Measurements from ENCODE around the gene AFF2. TPM values are rescaled to one million over a fixed set of nuclear protein-coding genes. Genes with fewer than 3 reads are reported as not detected.

Gene AFF2
- polyA plus RNA-seq, 1 experiment = 0.04 TPM

GRCh38 chrX:148815218-148815961 lies 315.0 kb downstream of the AFF2 start:
- H3K27me3 ChIP-seq (ENCODE audit: control insufficient read depth, insufficient read depth, low read length) = no peaks in the 10 kb centered on the region
- H3K27ac ChIP-seq (ENCODE audit: low read depth, low read length) = no peak overlapping the region
- no peak for TF ChIP-seq CTCF (IDR thresholded peaks at IDR 0.05; ENCODE audit: low read depth, low read length)
- ChIA-PET POLR2A (no interaction called here), CTCF (no interaction called here)
- H3K9me3 ChIP-seq (ENCODE audit: control insufficient read depth, insufficient read depth, low read length) = no peaks in the 10 kb centered on the region
- no peak overlapping the region for H3K4me3 ChIP-seq (ENCODE audit: low read depth, low read length)
- DNase-seq (ENCODE audit: low read depth, low spot score) = no peak

- no peak for TF ChIP-seq CTCF (IDR thresholded peaks at IDR 0.05; ENCODE audit: low read depth, low read length)
- DNase-seq (ENCODE audit: low read depth, low spot score) = no peak
- no peaks in the 10 kb centered on the region for H3K9me3 ChIP-seq (ENCODE audit: control insufficient read depth, insufficient read depth, low read length)
- CTCF ChIA-PET = no interaction called here
- POLR2A ChIA-PET = no interaction called here
- no peak overlapping the region for H3K4me3 ChIP-seq (ENCODE audit: low read depth, low read length)
- no peak overlapping the region for H3K27ac ChIP-seq (ENCODE audit: low read depth, low read length)
- H3K27me3 ChIP-seq (ENCODE audit: control insufficient read depth, insufficient read depth, low read length) = no peaks in the 10 kb centered on the region
Measured at GRCh38 chrX:148823986-148824385, 323.6 kb downstream of the AFF2 start.

- DNase-seq (ENCODE audit: low read depth, low spot score) = no peak
- POLR2A ChIA-PET = no interaction called here
- no peak overlapping the region for H3K27ac ChIP-seq (ENCODE audit: low read depth, low read length)
- CTCF ChIA-PET = no interaction called here
- no peak overlapping the region for H3K4me3 ChIP-seq (ENCODE audit: low read depth, low read length)
- TF ChIP-seq CTCF (IDR thresholded peaks at IDR 0.05; ENCODE audit: low read depth, low read length) = no peak
- H3K27me3 ChIP-seq (ENCODE audit: control insufficient read depth, insufficient read depth, low read length) = no peaks in the 10 kb centered on the region
- H3K9me3 ChIP-seq (ENCODE audit: control insufficient read depth, insufficient read depth, low read length) = no peaks in the 10 kb centered on the region
Measured at GRCh38 chrX:148825696-148826095, 325.3 kb downstream of the AFF2 start.

GRCh38 chrX:148836741-148837140 lies 336.3 kb downstream of the AFF2 start:
- Histone ChIP-seq H3K27ac (ENCODE audit: low read depth, low read length) (no peak overlapping the region), H3K9me3 (ENCODE audit: control insufficient read depth, insufficient read depth, low read length) (no peaks in the 10 kb centered on the region), H3K27me3 (ENCODE audit: control insufficient read depth, insufficient read depth, low read length) (no peaks in the 10 kb centered on the region), H3K4me3 (ENCODE audit: low read depth, low read length) (no peak overlapping the region)
- TF ChIP-seq CTCF (IDR thresholded peaks at IDR 0.05; ENCODE audit: low read depth, low read length) = no peak
- ChIA-PET CTCF (no interaction called here), POLR2A (no interaction called here)
- no peak for DNase-seq (ENCODE audit: low read depth, low spot score)

GRCh38 chrX:148850631-148851030 lies 350.2 kb downstream of the AFF2 start:
- H3K9me3 ChIP-seq (ENCODE audit: control insufficient read depth, insufficient read depth, low read length) = no peaks in the 10 kb centered on the region

More at GRCh38 chrX:148850631-148851030, 350.2 kb downstream of the AFF2 start:
- H3K27me3 ChIP-seq (ENCODE audit: control insufficient read depth, insufficient read depth, low read length) = no peaks in the 10 kb centered on the region
- POLR2A ChIA-PET = no interaction called here
- no peak for DNase-seq (ENCODE audit: low read depth, low spot score)
- CTCF ChIA-PET = no interaction called here
- TF ChIP-seq CTCF (IDR thresholded peaks at IDR 0.05; ENCODE audit: low read depth, low read length) = no peak
- H3K4me3 ChIP-seq (ENCODE audit: low read depth, low read length) = no peak overlapping the region
- no peak overlapping the region for H3K27ac ChIP-seq (ENCODE audit: low read depth, low read length)
